Thyroid gland (tissue), 4 donors: Measurements from ENCODE around the gene KRT75. TPM values are rescaled to one million over a fixed set of nuclear protein-coding genes. Genes with fewer than 3 reads are reported as not detected.

Experiments
- DNase-seq, 2 donors: peaks; one replicate each; pipeline ENCODE4 v3.0.0-alpha.2; 2019
- H3K27ac ChIP-seq, 3 donors: fragments of 200-600 bp; sonication (generic); 1 replicate in 2 of 3; 2 replicates in 1 of 3; pipeline ENCODE4 v1.5.1; 2016 to 2019; ENCODE audit warnings: mild to moderate bottlenecking in 1 of 3, moderate library complexity in 1 of 3
- H3K27me3 ChIP-seq: fragments of 200-600 bp; sonication (generic); one replicate; pipeline ENCODE4 v1.5.1; 2019
- H3K36me3 ChIP-seq, 2 donors: fragments of 200-600 bp; sonication (generic); one replicate each; pipeline ENCODE4 v1.5.1; 2016 to 2019
- H3K4me1 ChIP-seq, 2 donors: fragments of 200-600 bp; sonication (generic); one replicate each; pipeline ENCODE4 v1.5.1; 2017 to 2019
- H3K4me3 ChIP-seq, 3 donors: fragments of 200-600 bp; sonication (generic); replicated peaks in 1 of 3; 1 replicate in 2 of 3; 2 replicates in 1 of 3; pipeline ENCODE4 v1.5.1; 2016; ENCODE audit warnings: mild to moderate bottlenecking in 1 of 3
- H3K9me3 ChIP-seq: fragments of 200-600 bp; sonication (generic); one replicate; pipeline ENCODE4 v1.5.1; 2017
- POLR2A ChIP-seq, 2 donors: fragments of 450-650 bp; IDR thresholded peaks; one replicate each; pipeline ENCODE4 v1.6.1; 2017; ENCODE audit warnings: antibody characterized with exemption in 2 of 2, mild to moderate bottlenecking in 2 of 2, moderate library complexity in 1 of 2
- WGBS, 2 donors: methylation state at CpG; one replicate each; pipeline ENCODE4 v1.1.5; 2017; 5-methylcytosine and 5-hydroxymethylcytosine counted together
- intact Hi-C: fragments of 100-400 bp; cut with DNase I; formaldehyde crosslinking; loops from one replicate; pipeline ENCODE4 v1.15.1; 2023
- total RNA-seq, 4 donors: library from RNA; depleted of rRNA; stranded (reverse); fragments of >200 nt; gene quantifications; one replicate each; pipeline ENCODE4 v1.2.3, GENCODE V29; 2016
- TF ChIP-seq, protein P1 (sequence below), 6 experiments: fragments of 200-600 bp in 3 of 6; fragments of 450-650 bp in 3 of 6; sonication (generic) in 3 of 6; IDR thresholded peaks; one replicate each; pipeline ENCODE4 v1.5.1; 2016 to 2019; ENCODE audit warnings: antibody characterized with exemption in 6 of 6, mild to moderate bottlenecking in 2 of 6, inconsistent platforms in 1 of 6, moderate library complexity in 1 of 6

The KRT75 gene
- total RNA-seq, 4 donors from 2014 or later = not detected

- WGBS, 2 donors = 78 to 80% methylated on average over 4 of the region's 4 CpGs
- H3K36me3 ChIP-seq = no peaks in the 10 kb centered on the region
- H3K4me3 ChIP-seq = no peak overlapping the region
- TF ChIP-seq, protein P1, sequence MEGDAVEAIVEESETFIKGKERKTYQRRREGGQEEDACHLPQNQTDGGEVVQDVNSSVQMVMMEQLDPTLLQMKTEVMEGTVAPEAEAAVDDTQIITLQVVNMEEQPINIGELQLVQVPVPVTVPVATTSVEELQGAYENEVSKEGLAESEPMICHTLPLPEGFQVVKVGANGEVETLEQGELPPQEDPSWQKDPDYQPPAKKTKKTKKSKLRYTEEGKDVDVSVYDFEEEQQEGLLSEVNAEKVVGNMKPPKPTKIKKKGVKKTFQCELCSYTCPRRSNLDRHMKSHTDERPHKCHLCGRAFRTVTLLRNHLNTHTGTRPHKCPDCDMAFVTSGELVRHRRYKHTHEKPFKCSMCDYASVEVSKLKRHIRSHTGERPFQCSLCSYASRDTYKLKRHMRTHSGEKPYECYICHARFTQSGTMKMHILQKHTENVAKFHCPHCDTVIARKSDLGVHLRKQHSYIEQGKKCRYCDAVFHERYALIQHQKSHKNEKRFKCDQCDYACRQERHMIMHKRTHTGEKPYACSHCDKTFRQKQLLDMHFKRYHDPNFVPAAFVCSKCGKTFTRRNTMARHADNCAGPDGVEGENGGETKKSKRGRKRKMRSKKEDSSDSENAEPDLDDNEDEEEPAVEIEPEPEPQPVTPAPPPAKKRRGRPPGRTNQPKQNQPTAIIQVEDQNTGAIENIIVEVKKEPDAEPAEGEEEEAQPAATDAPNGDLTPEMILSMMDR (IDR thresholded peaks at IDR 0.05) = no peak
- TF ChIP-seq POLR2A (IDR thresholded peaks at IDR 0.05) = no peak
- DNase-seq = no peak
- H3K27ac ChIP-seq = no peak overlapping the region
- no peaks in the 10 kb centered on the region for H3K9me3 ChIP-seq
- intact Hi-C loops = no loop called here
- H3K4me1 ChIP-seq = no peaks in the 10 kb centered on the region
- H3K27me3 ChIP-seq = no peaks in the 10 kb centered on the region
Observed at GRCh38 chr12:52401926-52402325, 32.2 kb downstream of the KRT75 start.

- Histone ChIP-seq H3K27ac (no peak overlapping the region), H3K4me1 (no peaks in the 10 kb centered on the region), H3K27me3 (no peaks in the 10 kb centered on the region), H3K36me3 (no peaks in the 10 kb centered on the region), H3K9me3 (no peaks in the 10 kb centered on the region), H3K4me3 (no peak overlapping the region)
- TF ChIP-seq, protein P1 (IDR thresholded peaks at IDR 0.05) = no peak
- TF ChIP-seq POLR2A (IDR thresholded peaks at IDR 0.05) = no peak
- whole genome bisulfite sequencing, 2 donors = 47 to 56% methylated on average over 5 of the region's 5 CpGs
- no peak for DNase-seq
- intact Hi-C loops = no loop called here
Observed at GRCh38 chr12:52401526-52401925, 32.6 kb downstream of the KRT75 start.

DNA sequence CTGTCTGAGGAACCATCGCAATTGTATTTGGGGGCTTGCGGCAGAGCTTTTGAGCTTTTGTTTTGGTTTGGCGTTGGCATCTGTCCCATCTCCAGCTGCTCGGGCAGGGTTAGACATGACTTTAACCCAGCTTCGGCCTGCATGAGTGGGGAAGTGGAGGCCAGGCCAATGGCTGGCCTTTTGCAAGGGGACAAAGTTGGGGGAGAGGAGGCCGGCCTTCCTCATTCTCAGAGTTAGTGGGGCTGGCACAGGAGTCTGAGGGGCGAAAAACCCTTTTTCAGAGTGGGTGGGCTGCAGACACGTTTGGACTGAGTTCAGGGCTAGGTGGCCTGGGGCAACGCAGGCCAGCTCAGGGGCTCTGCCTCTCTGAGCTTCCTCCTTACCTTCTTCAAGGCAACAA, 33.3 kb downstream of the KRT75 start:
- intact Hi-C loops = no loop called here
- Histone ChIP-seq H3K27me3 (no peaks in the 10 kb centered on the region), H3K36me3 (no peaks in the 10 kb centered on the region), H3K27ac (no peak overlapping the region), H3K4me1 (no peaks in the 10 kb centered on the region), H3K4me3 (no peak overlapping the region), H3K9me3 (no peaks in the 10 kb centered on the region)
- DNase-seq = no peak
- no peak for TF ChIP-seq POLR2A (IDR thresholded peaks at IDR 0.05)
- TF ChIP-seq, protein P1 (IDR thresholded peaks at IDR 0.05) = no peak
- WGBS, 2 donors = 83 to 91% methylated on average over 9 of the region's 9 CpGs

- no peaks in the 10 kb centered on the region for H3K27me3 ChIP-seq
- H3K36me3 ChIP-seq = no peaks in the 10 kb centered on the region
- no peak for DNase-seq
- H3K27ac ChIP-seq = no peak overlapping the region
- no peak overlapping the region for H3K4me3 ChIP-seq
- no peaks in the 10 kb centered on the region for H3K4me1 ChIP-seq
- intact Hi-C loops = no loop called here
- WGBS, 2 donors = 95 to 97% methylated on average over 13 to 16 of the region's 16 CpGs
- no peaks in the 10 kb centered on the region for H3K9me3 ChIP-seq
- TF ChIP-seq POLR2A (IDR thresholded peaks at IDR 0.05) = no peak
- TF ChIP-seq, protein P1 (IDR thresholded peaks at IDR 0.05) = no peak
Observed at GRCh38 chr12:52399756-52400155, 34.4 kb downstream of the KRT75 start.

- H3K27ac ChIP-seq = no peak overlapping the region
- intact Hi-C loops = no loop called here
- no peaks in the 10 kb centered on the region for H3K4me1 ChIP-seq
- no peak overlapping the region for H3K4me3 ChIP-seq
- 88 to 93% methylated on average over 1 of the region's 1 CpG for WGBS, 2 donors
- H3K36me3 ChIP-seq = no peaks in the 10 kb centered on the region
- no peak for TF ChIP-seq POLR2A (IDR thresholded peaks at IDR 0.05)
- TF ChIP-seq, protein P1 (IDR thresholded peaks at IDR 0.05) = no peak
- no peak for DNase-seq
- H3K27me3 ChIP-seq = no peaks in the 10 kb centered on the region
- H3K9me3 ChIP-seq = no peaks in the 10 kb centered on the region
Observed at GRCh38 chr12:52398176-52398575, 36.0 kb downstream of the KRT75 start.
